HG03108 (cell line): ENCODE results near the gene INTS11.

ENCODE experiments used
- ATAC-seq: cut with Tn5 transposase; IDR thresholded peaks from one replicate; pipeline ENCODE4 v1.9.1; 2021; ENCODE audit warnings: moderate library complexity; ENCODE audit not compliant: unreplicated experiment

Gene INTS11

DNA sequence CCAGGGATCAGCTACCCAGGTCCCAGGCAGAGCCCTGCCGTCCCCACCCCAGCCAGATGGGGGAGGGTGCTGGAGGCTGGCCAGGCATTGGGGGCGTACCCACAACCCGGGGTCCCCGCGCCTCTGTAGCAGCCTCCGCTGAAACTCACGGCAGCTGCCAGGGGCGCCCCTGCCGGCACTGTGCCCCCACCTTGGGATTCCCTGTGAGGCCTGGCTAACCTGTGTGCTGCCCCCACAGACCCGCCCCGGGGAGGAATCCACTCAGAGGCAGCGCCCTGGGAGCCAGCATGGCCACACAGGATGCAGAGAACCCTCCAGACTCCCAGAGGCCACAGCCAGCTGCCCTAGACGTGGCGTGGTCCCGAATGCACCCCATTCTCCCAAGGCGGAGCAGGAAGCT, 20.9 kb upstream of the INTS11 start:
- ATAC-seq, result no peak

DNA sequence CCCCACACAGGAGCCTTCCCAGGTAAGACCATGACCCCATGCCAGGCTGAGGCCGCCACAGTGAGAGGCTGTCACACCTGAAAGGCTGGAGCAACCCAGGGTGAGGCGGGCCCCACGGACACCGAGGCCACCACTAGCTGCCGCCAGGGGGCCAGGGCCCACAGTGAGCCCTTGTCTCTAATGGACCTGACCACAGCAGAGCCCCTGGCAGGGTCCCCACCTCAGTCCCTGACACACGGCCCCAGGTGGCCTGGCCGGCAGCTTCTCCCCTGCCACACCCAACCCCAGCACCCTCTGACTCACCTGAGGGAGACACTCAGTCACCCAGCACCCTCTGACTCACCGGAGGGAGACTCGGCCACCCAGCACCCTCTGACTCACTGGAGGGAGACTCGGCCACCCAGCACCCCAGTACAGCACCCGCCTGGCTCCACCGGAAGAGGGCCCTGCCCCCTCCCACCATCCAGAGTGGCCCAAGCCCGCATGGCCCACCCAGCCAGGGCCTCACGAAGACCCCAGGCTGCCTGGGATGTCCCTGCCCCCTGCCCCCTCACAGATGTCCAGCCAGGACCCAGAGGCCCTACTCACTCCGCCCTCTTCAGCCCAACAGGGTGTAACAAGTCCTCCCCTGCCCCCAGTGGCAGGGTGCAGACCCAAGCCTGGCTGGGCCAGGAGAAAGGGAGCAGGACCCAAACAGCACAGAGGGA, 20.3 kb upstream of the INTS11 start:
- ATAC-seq, result no peak

DNA sequence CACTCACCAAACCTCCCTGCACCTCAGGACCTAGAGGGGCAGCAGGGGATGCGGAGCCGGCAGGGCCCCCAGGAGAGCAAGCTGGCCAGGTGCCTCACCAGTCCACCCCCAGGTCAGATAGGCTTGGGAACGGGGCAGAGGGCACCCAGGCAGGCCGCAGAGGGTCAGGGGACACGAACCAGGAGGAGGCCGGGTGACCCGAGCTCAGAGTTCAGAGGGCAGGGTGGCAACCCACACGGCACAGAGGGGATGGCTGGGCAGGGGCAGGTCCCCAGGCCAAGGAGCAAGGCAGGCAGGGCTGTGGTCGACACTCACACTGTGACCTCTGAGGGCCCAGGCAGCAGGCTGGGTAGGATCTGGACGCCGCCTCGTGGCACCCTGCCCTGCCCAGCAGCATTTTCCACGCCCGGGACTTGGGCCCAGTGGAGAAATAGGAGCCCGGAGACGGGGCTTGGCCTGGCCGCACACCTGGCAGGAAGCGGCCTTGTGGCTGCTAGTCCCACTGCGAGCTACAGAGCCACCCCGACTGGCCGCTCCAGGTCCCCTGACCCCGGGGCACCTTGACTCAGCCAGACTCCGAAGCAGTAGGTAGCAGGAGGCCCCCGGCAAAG, 19.5 kb upstream of the INTS11 start:
- ATAC-seq, result no peak

DNA sequence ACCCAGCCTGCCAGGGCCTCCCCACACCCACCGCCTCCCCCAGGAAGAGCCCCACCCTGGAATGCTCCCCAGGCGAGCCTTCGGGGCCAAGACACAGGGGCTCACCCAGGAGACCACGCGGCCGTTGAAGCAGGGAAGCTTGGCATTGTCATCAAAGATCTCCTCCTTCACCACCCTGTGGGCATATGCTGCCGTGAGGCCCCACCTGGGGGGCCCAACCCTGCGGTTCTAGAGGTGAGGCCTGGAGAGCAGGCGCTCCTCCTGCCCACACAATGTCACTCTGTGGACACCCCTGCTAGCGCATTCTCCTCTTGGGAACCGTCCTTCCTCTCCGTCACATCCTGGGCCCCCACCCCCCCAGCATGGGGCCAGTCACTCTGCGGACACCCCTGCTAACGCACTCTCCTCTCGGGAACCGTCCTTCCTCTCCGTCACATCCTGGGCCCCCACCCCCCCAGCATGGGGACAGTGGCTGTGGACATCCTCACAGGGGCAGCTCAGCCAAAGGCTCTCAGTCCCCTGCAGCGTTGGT, 18.2 kb upstream of the INTS11 start:
- ATAC-seq, result no peak

DNA sequence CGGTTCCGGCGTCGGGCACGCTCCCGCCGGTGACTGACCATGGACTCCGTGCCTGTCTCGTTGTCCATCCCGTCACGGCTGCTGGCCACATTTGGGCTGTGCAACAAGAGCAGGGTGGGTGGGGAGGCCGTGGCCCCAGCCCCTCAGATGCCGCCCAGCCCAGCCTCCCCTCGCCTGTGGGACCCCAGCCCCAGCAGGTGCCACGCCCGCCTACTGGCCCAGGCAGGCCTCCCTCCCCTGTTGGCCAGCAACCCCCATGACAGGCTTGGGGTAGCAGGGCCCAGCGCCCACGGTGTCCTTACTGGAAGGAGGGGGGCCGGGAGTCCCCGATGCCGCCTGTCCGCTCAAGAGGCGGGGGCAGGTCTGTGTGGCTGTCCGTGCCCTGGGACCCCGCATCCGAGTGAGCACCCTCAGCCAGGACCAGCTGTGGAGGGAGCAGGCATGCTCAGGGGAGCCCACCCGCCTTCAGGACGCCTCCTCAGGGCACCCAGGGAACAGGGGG, 17.7 kb upstream of the INTS11 start:
- no peak for ATAC-seq

DNA sequence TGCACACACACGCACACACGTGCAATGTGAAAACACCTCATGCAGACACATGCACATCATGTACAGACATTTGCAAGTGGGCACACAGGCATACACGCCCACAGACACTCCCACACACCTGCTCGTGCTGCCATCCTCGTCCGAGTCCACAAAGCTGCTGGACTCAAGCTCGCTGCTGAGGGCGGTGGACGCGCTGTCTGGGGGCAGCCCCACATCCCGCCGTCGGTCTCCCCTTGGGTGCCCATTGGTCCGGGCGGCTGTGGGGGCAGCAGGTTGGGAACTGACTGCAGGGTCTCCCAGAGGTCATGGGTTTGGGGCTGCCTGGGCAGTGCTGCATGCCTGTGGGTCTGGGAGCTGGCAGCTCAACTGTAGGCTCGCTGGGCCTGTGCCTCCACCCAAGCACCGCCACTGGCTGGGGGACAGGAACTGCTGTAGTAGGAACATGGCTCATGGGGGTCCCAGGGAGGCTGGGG, 17.1 kb upstream of the INTS11 start:
- ATAC-seq, result no peak

DNA sequence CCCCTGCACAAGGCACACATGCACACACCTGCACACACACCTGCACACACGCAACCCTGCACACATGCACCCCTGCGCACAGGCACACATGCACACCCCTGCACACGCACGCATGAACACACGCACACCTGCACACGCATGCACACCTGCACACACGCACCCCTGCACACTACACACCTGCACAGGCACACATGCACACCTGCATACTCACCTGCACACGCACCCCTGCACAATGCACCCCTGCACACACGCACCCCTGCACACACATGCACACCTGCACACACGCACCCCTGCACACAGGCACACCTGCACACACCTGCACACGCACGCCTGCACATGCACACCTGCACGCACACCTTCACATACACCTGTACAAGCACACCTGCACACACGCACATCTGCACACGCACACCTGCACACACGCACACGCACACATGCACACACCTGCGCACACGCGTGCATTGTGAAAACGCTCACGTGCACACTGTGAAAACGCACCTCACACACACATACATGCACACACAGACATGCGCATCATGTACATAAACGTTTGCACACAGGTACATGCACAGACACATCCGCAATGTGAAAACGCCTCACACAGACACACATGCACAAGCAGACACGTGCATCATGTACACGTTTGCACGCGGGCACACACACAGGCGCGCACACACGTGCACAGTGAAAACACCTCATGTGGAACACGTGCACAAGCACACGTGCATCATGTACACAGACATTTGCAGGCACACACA, 16.5 kb upstream of the INTS11 start:
- no peak for ATAC-seq

DNA sequence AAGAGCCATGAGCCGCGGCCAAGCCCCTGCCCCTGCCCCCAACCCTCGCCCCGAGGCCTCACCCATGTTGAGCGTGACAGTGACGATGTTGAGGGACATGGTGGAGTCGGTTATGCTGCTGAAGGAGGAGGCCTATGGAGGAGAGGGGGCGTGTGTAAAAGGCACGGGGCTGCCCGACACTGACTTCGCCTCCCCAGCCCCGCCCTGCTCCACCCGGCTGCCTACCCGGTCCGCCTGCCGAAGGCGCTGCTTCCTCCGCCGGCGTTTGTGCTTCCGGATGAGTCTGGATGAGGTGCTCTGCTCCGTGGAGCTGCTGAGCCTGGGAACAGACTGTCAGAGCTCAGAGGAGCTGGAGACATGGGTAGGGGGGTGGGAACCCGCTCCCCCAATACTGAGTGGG, 15.7 kb upstream of the INTS11 start:
- no peak for ATAC-seq

DNA sequence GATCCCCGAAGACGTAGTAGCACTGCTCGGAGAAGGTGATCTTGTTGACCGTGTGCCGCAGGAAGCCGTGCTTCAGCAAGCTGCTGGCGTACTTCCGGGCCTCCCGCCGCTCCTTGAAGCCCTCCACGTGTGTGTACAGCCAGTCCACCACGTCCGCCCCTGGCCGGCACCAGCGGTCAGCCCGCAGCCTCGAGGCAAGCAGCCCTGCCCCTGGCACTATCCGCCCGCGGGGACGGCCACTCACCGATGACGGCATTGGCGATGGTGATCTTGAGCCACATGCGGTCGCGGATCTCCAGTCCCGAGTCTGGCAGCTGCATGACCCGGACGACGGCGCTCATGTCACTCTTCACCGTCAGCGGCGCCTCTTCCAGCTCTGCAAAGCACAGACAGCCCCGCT, 13.8 kb upstream of the INTS11 start:
- no peak for ATAC-seq

DNA sequence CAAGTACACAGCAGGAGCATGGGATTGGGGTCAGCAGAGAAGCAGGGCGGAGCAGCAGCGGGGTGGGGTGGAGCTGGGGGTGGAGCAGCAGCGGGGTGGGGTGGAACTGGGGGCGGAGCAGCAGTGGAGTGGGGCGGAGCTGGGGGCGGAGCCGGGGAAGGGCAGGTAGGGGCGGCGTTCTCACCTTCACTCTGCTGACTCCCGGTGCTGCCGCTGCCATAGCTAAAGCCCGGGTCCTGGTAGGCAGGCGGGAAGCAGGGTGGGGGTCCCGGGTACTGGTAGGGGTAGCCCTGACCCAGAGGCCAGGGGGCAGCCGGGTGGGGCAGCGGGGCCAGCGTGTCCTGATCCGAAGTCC, 13.3 kb upstream of the INTS11 start:
- ATAC-seq, result no peak

DNA sequence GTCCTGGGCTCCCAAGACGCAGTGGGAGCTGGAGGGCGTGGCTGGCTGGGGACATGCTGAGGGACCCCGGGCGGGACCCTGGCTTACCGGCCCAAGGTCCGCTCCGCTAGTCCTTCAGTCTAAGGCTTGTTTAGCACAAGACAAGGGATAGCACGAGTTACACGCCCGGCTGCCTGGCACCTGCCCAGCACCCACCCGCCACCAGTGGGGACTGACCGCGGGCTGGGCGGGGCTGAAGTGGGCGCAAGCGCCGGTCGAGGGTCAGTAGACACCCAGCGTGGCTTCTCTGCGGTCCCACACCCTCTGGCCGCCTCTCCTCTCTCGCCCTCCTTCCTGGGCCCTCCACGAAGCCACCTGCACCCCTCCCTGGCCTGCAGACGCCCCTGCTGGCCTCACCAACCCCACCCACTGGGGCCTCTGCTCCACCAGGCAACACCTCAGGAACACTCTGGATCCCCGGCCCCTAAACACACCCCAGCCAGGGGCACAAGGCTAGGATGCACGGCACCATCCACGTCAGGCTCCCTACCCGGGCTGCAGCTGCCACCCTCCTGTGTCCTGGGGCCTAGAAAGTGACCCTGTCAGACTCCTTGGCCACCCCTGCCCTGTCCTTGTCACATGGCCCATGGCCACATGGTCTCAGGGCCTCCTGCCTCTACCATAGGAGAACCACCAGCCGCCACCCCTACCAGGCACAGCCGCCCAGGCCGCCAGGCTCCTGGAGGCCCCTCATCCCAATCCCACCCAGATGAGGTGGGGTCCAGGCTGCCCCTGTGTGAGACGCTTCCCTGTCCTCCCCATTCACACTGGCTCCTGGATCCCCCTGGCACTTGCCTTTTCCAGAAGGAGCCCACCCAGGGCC, 12.7 kb upstream of the INTS11 start:
- ATAC-seq, result no peak

DNA sequence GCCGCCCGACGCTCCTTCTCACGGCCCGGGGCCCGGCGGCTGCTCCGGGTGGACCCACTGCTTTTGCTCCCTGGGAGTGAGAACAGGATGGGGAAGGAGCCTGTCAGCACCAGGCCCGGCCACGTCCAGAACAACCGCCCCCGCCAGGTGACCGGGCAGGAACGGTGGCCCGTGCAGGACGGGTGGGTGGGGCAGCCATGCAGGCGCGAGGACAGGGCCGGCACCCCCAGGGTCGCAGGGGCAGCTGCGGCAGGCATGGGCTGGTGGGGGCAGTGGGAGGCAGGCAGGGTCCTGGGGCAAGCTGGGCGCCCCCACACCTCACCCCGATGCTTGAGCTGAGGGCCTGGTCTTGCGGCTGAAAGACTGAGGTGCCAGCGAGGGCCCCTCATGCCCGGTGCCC, 12.0 kb upstream of the INTS11 start:
- ATAC-seq, result no peak

DNA sequence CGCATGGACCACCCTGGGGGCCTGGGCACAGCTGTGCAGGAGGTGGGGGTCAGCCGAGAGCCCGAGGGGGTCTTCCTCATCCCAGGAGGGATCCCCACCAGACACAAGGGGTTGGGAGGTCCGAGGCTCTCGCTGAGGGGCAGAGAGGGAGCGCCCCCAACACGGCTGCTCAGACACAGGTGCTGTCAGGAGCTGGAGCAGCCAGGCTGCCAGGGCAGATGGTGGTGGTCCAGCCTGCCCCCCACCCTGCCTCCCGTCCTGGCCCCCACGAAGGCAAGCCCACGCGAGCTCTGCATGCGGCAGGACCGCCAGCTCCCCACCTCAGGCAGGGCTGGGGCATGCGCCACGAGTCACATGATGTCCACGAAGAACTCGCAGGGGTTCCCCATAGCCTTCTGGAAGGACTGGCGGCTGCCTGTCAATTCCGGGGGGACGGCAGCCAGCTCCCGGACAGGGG, 11.4 kb upstream of the INTS11 start:
- ATAC-seq, result no peak

DNA sequence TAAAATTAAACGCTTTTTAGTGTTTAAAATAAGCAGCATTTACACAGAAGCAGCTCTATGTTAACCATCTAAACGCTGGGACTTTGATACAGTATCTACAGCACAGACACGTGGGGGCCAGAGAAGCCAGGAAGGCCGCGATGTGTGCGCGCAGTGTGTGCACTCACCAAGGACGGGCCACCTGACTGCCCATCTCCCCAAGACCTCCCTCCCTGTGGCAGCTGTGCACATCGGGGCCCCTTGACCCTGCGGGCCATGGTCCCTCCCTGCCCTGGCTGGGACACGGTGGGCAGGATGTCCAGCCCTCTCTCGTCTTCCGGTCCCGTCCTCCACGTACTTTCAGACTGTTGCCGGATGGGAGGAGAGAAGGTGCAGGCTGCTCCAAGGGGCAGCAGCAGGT, 10.8 kb upstream of the INTS11 start:
- no peak for ATAC-seq

DNA sequence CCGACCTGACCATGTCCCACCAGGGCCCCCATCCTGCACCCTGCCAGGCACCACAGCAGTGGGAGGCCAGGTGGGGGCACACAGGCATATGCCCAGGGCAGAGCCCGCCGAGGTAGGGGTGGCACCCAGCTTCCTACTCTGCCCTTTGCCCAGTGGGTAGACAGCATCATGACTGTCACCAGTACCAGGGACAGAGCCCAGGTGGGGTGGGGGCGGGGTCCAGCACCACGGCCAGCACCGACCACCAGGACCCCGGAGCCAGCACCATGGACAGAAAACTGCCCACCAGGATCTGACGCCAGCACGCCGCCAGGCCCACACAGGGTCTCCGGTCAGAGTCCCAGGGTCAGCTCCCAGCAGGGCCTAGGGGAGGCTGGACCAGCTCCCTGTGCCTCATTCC, 10.4 kb upstream of the INTS11 start:
- no peak for ATAC-seq

DNA sequence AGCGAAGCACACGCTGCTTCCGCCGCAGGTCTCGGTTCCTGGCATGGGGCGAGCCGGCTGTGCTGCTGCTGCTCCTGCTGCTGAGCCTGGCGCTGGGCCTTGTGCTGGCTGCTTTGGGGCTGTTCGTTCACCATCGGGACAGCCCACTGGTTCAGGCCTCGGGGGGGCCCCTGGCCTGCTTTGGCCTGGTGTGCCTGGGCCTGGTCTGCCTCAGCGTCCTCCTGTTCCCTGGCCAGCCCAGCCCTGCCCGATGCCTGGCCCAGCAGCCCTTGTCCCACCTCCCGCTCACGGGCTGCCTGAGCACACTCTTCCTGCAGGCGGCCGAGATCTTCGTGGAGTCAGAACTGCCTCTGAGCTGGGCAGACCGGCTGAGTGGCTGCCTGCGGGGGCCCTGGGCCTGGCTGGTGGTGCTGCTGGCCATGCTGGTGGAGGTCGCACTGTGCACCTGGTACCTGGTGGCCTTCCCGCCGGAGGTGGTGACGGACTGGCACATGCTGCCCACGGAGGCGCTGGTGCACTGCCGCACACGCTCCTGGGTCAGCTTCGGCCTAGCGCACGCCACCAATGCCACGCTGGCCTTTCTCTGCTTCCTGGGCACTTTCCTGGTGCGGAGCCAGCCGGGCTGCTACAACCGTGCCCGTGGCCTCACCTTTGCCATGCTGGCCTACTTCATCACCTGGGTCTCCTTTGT, 9.2 kb upstream of the INTS11 start:
- ATAC-seq, result no peak

DNA sequence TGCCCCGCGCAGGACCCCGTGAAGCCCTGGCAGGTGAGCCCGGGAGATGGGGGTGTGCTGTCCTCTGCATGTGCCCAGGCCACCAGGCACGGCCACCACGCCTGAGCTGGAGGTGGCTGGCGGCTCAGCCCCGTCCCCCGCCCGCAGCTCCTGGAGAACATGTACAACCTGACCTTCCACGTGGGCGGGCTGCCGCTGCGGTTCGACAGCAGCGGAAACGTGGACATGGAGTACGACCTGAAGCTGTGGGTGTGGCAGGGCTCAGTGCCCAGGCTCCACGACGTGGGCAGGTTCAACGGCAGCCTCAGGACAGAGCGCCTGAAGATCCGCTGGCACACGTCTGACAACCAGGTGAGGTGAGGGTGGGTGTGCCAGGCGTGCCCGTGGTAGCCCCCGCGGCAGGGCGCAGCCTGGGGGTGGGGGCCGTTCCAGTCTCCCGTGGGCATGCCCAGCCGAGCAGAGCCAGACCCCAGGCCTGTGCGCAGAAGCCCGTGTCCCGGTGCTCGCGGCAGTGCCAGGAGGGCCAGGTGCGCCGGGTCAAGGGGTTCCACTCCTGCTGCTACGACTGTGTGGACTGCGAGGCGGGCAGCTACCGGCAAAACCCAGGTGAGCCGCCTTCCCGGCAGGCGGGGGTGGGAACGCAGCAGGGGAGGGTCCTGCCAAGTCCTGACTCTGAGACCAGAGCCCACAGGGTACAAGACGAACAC, 8.5 kb upstream of the INTS11 start:
- ATAC-seq, result no peak

DNA sequence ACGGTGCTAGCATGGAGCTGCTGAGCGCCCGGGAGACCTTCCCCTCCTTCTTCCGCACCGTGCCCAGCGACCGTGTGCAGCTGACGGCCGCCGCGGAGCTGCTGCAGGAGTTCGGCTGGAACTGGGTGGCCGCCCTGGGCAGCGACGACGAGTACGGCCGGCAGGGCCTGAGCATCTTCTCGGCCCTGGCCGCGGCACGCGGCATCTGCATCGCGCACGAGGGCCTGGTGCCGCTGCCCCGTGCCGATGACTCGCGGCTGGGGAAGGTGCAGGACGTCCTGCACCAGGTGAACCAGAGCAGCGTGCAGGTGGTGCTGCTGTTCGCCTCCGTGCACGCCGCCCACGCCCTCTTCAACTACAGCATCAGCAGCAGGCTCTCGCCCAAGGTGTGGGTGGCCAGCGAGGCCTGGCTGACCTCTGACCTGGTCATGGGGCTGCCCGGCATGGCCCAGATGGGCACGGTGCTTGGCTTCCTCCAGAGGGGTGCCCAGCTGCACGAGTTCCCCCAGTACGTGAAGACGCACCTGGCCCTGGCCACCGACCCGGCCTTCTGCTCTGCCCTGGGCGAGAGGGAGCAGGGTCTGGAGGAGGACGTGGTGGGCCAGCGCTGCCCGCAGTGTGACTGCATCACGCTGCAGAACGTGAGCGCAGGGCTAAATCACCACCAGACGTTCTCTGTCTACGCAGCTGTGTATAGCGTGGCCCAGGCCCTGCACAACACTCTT, 7.7 kb upstream of the INTS11 start:
- ATAC-seq, result no peak
